ENCODE data around the gene VAC14.

VAC14 gene

GRCh38 chr16:70689035-70689969 lies 111.7 kb downstream of the VAC14 start:
- DNase-seq, result no peak

DNA sequence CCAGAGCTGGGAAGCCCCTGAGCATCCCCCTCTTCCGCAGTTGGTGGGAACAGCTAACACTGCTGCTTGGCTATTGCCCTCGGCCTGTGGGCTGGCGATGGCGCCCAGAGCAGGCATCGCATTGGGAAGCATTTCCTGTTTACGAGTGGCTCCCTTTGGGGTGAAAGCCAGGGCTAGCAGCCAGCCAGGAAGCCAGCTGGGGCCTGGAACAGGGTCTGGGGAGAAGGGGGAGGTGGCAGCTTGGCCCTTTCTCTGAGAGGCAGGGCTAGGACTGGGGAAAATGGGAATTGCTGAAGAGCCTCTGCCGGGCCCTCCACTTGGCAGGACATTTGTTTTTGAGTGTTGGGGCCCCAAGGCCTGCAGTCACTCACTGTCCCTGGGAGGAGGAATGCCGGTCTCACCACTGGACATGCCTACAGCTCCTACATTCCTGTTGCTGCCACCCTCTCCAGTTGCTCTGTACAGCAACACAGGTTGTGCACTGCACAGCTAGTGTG lies 112.7 kb downstream of the VAC14 start:
- no peak for DNase-seq

GRCh38 chr16:70687671-70688245 lies 113.2 kb downstream of the VAC14 start:
- DNase-seq, result no peak

GRCh38 chr16:70687102-70687511 lies 113.9 kb downstream of the VAC14 start:
- DNase-seq, result no peak

- DNase-seq, result peak; percentile 70
Measured at GRCh38 chr16:70686376-70687101, 114.4 kb downstream of the VAC14 start.

DNA sequence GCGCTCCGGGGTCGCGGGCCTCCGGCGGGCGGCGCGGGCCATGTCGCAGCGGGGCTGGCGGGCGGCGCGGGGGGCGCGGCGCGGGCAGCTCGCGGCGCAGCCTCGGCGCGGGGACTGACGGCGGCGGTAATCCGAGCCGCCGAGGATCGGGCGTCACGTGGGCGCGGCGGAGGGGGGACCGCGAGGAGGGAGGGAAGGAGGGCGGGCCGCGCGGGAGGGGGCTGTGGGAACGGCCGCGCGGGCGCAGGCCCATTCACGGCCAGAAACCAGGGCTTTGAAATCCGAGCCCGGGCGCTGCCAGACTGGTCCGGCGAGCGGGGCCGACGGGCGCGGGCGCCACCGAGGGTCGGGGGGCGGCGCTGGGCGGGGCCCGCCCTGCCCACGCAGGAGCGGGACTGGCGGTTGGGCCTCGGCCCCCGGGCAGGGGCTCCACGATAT lies 115.0 kb downstream of the VAC14 start, which contains the start of gene MTSS2:
TSS of gene MTSS2 (minus strand) at position 116 of the 438 bp plus-strand sequence. CDS start 262 bp downstream, outside the sequence.
- DNase-seq, result peak; percentile 71

DNA sequence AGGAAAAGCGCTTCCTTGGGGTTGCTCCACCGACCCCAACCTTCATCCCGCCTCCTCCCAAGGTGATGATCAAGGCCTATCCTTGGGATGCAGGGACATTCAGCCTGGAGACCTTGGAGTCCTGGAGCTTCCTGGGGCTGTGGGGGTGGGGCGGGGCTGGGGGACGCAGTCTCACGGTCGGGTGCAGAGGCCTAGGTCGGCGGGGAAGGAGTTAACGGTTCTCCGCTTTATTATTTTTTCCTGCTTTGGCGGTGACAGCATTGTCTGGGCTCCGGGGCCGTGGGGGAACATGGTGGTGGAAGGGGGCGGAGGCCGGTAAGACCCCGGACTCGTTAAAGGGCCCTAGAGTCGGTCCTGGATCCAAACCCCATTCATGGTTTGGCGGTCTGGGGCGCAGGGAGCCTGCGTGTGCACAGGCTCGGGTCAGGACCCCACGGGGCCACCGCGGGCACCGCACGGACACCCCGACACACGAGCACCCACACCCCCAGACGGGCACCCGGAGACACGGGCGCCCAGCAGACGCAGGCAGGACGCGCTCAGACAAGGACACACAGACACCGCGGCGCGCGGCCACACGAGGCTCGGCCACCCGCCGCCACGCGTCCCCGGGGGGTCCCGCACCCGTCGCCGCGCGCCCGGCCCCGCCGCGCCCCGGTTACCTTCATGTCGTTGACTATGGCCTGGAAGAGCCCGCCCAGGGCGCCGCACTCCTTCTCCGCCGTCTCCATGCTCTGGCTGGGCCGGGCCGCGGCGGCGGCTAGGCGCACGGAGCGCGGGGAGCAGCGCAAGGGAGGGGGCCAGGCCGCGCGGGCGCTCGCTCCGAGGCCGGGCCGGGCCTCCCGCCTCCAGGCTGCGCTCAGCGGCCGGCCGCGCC lies 115.7 kb downstream of the VAC14 start:
- peak; percentile 69 for DNase-seq

DNA sequence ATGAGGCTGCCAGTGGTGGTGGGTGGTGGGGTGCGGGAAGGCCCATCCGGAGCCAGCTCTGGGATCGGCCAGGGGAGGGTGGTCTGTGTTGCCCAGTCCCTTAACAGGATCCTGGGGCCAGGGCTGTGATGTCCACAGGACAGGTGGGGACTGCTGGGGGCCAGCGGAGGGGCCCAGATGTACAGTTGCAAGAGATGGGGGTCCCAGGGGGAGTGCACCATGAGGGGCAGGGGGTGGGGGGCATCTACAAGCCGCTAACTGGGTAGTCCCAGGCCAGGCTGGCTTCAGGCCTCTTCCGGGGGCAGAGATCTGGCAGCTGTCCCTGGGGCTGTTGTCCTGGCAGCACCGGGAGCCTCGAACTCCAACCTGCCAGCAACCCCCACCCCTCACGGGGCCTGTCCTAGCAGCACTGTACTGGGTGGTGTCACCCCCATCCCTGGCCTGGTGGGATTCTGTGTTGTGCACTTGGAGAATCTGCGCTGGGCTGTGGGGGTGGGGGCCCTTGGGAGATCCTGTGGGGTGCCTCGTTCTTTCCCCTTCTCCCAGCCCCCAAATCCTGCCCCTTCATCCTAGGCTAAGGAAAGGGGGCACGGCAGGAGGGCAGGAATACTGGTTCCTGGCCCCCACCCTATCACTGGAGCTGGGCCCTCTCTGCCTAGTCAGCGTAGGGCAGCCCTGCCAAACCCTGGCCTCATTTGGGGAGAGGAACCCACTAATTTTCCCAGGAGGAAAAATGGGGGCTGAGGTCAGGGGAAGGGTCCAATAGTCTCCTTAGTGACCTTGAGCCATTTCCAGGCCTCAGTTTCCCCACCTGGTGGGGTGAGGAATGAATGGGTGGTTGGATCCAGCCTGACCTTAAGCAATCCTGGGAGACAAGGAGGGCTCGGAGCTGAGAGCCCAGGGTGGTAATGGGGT lies 116.6 kb downstream of the VAC14 start:
- no peak for DNase-seq

DNA sequence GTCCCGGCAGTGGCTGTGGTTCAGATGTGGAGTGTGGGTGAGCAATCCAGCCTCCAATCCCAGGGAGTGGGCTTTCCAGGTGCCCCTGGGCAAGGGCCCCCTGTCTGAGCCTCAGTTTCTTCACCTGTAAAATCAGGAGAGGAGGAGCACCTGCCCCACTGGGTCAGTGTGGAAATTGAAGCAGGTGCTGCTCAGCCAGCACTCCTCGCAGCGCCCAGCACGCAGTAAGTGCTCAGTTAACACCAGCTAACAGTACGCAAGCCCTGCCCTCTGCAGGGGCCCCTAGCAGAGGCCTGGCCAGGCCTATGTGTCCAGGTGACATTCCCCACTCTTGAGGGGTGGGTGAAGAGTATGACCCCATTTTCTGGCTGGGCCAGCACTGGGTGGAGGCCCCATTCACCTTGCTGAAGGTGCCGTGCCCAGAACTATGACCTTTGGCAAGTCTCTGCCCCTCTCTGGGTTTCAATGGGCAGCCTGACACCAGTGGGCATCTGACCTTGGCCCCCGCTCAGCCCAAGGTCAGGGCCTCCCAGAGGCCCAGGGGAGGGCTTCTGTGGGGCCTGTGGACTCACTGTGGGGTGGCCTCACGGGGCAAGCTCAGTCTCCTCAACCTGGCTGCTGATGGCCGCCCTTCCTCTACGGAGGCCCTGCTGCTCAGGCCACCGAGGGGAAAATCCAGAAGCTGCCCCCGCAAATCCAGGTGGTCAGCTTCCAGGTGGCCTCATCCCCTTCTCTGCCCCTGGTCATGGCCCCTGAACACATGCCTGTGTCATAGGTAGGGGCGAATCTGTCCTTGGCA lies 117.6 kb downstream of the VAC14 start:
- no peak for DNase-seq

- DNase-seq, result no peak
Measured at GRCh38 chr16:70682239-70683145, 118.5 kb downstream of the VAC14 start.

GRCh38 chr16:70681382-70682238 lies 119.3 kb downstream of the VAC14 start:
- peak; percentile 6 for DNase-seq

- no peak for DNase-seq
Measured at GRCh38 chr16:70680495-70681381, 120.2 kb downstream of the VAC14 start.

GRCh38 chr16:70679671-70680494 lies 121.1 kb downstream of the VAC14 start:
- peak; percentile 64 for DNase-seq

DNA sequence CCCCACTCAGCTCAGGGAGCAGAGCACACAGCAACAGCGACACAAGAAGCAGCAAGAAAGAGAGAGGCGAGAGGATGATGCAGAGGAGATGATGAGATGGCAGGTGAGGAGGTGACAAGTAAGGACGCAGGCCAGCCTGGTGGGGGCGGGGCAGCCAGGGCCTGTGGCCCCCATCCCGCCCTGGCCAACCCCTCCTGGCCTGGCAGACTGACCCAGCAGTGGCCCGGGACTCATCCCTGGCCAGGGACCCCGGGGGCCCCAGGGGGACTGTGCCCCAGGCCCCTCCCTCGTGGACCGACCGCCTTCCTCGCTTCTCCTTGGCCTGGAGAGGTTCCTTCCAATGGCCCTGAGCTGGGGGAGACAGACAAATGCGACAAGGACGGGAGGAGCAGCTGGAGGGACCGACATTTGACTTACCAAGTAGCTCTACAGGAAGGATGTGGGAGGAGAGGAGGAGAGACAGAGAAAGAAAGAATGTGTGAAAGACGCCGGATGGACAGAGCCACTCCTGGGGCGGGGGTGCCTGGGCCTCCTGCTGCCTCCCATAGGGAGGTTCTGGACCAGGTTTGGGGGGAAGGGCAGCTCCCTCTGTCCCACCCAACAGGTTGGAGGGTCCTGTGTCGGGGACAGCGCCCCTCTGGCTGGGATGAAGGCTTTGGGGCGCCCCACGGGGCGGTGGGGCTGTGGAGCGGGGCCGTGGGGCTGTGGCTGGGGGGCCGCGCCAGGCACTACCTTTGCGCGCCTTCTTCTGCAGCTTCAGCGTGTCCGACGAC lies 121.9 kb downstream of the VAC14 start:
- no peak for DNase-seq
